ENCODE results near the gene UNG.

DNA sequence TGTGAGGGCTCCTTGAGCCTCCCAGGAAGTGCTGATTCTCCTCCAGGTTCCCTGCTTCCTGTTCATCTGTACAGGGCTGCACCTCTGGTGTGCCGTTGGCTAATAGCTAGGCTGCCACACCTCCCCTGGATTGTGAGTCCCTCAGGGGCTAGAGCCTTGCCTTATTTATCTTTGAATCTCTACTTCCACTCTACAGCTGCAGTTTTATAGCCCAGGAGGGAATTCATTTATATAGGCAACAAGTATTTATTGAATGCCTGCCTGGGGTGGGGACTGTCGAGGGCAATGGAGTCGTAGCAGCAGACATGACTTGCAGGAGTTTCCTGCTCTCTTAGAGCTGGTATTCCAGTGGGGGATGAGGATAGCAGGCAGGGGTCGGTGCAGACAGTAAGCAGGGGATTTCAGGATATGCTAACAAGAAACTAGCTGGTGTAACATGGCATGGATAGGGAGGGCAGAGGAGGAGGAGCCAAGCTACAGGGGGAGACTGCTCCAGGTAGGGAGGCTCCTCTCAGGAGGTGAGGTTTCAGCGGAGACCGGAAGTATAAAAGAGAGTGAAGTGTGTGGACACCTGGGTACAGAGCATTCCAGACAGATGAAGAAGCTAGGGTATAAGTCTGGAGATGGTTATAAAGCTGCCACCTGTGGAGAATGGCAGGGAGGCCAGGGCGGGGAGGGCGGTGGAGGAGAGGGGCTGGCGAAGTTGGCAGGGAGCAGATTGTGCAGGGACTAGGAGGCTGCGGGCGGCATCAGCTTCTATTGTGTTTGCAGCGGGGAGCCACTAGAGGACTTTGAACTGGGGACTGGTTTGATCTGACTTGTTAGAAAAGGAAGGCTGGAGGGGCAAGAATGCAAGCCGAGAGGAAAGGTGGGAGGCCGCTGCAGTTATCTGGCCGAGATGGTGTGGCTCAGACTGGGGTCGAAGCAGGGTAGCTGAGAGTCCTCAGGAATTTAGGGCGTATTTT, 27.8 kb upstream of the UNG start:
- TF ChIP-seq, protein P1, sequence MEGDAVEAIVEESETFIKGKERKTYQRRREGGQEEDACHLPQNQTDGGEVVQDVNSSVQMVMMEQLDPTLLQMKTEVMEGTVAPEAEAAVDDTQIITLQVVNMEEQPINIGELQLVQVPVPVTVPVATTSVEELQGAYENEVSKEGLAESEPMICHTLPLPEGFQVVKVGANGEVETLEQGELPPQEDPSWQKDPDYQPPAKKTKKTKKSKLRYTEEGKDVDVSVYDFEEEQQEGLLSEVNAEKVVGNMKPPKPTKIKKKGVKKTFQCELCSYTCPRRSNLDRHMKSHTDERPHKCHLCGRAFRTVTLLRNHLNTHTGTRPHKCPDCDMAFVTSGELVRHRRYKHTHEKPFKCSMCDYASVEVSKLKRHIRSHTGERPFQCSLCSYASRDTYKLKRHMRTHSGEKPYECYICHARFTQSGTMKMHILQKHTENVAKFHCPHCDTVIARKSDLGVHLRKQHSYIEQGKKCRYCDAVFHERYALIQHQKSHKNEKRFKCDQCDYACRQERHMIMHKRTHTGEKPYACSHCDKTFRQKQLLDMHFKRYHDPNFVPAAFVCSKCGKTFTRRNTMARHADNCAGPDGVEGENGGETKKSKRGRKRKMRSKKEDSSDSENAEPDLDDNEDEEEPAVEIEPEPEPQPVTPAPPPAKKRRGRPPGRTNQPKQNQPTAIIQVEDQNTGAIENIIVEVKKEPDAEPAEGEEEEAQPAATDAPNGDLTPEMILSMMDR (IDR thresholded peaks at IDR 0.05; ENCODE audit: low read length): no peak
- TF ChIP-seq EZH2 (optimal IDR thresholded peaks at IDR 0.05; ENCODE audit: low read depth, low read length): no peak
